AG10803 (cell line): ENCODE data around the gene MYRF.

ENCODE experiments used
- DNase-seq: peaks from one replicate; pipeline ENCODE4 v3.0.0; 2010; ENCODE audit warnings: low read depth
- H3K4me3 ChIP-seq: 2 replicates; pipeline ENCODE4 v1.5.1; 2011; ENCODE audit warnings: mild to moderate bottlenecking, low read length, control low read depth
- TF ChIP-seq, protein P1 (sequence below): conservative IDR thresholded peaks from 2 replicates; pipeline ENCODE4 v1.5.1; 2011; ENCODE audit warnings: mild to moderate bottlenecking, low read length, control low read depth, inconsistent platforms

The MYRF gene

DNA sequence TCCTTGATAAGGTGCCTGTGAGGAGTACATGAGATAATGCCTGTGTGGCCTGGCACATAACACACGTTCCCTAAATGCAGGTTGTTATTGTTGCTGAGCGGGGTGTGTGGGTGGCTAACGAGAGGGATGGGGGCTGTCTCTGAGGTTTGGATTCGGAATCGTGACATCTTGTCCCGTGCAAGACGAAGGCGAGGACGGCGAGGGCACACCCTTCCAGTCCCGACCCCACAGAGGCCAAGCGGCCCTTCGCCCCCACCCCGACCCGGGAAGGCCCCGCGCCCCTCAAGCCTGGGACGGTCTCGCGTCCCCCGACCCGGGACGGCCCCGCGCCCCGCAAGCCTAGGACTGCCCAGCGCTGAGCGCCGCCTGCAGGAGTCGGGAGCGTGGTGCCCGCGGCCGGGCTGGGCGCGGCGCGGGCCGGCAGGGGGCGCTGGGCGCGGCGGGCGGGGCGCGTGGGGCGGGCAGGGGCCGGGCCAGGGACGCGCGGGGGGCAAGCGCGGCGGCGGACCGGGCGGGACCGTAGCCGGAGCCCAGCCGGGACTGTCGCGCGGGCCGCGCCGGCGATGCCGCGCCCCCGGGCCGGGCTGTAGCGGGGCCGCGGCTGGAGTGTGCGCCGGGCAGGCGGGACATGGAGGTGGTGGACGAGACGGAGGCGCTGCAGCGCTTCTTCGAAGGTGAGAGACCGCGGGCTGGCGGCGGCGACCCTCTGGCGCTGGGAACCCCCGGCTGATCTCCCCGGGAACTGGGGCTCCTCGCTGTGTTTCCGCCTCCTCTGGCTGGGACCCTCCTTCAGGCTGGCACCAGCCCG is at the start of gene MYRF:
TSS of gene MYRF (plus strand) at position 520 of the 808 bp plus-strand sequence. CDS start at position 629, 109 bp downstream.
- H3K4me3 ChIP-seq = peak within 1 kb of the TSS; percentile 43
- no peak for DNase-seq
- TF ChIP-seq, protein P1, sequence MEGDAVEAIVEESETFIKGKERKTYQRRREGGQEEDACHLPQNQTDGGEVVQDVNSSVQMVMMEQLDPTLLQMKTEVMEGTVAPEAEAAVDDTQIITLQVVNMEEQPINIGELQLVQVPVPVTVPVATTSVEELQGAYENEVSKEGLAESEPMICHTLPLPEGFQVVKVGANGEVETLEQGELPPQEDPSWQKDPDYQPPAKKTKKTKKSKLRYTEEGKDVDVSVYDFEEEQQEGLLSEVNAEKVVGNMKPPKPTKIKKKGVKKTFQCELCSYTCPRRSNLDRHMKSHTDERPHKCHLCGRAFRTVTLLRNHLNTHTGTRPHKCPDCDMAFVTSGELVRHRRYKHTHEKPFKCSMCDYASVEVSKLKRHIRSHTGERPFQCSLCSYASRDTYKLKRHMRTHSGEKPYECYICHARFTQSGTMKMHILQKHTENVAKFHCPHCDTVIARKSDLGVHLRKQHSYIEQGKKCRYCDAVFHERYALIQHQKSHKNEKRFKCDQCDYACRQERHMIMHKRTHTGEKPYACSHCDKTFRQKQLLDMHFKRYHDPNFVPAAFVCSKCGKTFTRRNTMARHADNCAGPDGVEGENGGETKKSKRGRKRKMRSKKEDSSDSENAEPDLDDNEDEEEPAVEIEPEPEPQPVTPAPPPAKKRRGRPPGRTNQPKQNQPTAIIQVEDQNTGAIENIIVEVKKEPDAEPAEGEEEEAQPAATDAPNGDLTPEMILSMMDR = peak; percentile 12; the same call in 1 of the 2 replicates

DNA sequence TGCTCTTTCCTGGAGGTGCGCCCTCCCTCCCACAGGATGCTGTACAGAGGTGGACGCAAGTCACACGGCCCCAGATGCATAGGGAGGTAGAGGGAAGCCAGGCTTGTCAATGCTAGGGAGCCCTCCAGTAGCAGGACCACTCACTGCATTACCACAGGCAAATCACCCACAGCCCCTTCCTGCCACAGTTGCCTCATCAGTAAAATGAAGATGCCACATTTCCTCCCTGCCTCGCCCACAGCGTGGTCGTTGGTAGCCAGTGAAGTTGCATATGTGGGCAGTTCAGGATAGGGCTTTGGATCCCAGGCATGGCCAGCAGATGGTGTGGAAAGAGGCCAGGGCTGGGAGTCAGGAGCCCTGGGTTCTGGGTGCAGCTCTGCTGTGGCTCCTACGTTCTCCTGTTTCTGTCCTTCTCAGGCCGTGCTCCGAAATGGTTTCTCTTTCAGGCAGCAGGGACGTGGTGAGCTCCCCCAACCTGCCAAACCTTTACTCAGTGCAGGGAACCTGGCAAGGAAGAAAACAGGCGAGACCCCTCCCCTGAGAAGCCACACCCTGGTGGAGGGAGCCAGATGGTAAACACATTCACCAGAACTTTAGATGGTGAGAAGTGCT is 49.6 kb upstream of the MYRF start:
- DNase-seq = no peak
- no peak overlapping the region for H3K4me3 ChIP-seq
- TF ChIP-seq, protein P1 = no peak

DNA sequence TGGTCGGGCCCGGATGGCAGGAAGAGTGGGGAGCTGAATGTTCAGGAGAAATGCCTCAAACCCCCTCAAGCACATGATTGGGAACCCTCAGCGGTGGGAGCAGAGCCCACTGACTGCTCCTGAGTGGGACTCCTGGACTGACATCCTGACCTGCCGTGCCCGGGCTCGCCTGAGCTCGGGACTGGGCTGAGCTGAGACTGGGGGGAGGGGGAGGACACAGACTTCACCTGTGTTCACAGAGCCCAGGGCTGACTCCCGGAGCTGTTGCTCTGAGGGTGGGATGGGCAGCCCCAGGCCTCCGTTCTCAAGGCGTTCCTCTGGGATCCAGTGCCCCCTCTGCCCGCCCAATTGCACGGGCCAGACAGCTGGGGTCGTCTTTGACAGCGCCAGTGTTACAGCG is 47.6 kb upstream of the MYRF start:
- no peak for DNase-seq
- TF ChIP-seq, protein P1 = no peak

DNA sequence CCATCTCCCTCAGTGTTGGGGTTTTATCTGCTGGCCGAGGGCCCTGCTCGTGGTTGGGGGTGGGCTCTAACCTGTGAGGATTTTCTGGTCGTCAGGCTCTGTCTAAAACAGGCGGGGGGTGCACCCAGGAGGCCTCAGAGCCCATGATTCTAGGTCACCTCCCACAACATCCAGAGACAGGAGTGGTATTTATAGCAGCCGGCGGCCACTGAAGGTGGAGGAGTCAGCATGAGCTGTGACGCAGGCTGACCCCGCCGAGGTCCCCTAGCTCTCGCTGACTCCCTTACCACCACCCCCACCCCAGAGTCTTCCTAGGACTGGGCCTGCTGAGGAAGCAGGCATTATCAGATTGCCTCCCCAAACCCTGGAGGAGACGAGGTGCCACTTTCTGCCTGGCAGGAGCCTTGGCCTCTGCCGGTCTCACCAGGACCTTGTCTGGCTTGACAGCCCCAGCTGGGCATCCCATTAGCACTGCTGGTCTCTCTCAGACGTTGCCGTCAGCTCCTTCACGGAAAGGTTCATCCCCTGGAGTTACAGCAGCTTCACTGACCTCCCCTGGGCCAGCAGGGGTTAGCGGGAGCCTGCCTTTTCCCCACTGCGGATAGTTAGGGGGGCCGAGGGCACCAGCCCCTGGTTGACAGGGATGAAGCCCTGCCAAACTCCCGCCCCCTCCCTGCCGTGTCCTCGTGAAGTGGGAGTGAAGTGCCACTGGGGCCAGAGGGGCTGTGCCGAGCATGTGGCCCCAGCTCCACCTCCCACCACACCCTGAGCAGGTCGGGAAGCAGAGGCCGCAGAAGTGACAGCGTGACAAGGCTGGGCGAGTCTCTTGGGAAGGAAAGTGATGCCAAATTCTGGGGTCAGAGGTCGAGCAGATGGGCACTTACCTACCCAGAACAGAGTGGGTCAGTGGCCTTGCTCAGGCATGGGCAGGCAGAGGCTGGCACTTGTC is 45.7 kb upstream of the MYRF start:
- H3K4me3 ChIP-seq = no peak overlapping the region
- DNase-seq = no peak
- TF ChIP-seq, protein P1 = no peak

More for the DNA sequence above, 47.6 kb upstream of the MYRF start:
- H3K4me3 ChIP-seq = no peak overlapping the region

DNA sequence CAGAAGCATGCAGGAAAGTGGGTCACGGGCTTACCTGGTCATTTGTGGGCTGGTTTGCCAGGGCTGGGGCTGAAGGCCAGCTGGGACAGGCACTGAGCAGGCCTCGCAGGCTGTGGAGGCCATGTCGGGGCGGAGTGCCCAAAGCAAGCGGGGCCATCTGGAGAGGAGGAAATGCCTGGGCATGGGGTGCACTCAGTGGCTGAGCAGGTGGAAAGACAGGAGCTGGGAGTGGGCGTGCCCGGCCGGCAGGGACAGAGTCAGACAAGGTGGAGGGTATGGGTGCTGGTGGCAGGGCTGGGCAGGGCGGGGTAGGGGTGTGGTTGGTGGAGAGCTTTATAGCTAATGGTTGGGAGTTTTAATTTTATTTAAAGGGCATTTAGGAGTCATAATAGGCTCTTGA is 44.9 kb upstream of the MYRF start:
- TF ChIP-seq, protein P1 = no peak
- DNase-seq = no peak
- H3K4me3 ChIP-seq = no peak overlapping the region

DNA sequence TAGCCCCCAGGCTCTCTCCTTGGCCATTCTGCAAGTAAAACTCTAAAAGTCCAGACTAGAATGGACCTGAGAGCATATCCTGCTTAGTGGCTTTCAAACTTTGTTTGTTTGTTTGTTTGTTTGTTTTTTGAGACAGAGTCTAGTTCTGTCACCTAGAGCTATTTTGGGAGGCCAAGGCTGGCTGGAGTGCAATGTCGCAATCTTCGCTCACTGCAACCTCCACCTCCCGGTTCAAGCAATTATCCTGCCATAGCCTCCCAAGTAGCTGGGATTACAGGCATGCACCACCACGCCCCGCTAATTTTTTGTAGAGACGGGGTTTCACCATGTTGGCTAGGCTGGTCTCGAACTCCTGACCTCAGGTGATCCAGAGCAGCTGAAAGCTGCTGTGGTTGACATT is 43.3 kb upstream of the MYRF start:
- DNase-seq = no peak
- no peak overlapping the region for H3K4me3 ChIP-seq
- TF ChIP-seq, protein P1 = no peak
